ENCODE data around the gene SETBP1. TPM values are rescaled to one million over a fixed set of nuclear protein-coding genes. Genes with fewer than 3 reads are reported as not detected.

SETBP1 gene
- total and polyA plus RNA-seq, 3 donors from 2014 or later = 6.2 to 34.7 (median 33.1) TPM

DNA sequence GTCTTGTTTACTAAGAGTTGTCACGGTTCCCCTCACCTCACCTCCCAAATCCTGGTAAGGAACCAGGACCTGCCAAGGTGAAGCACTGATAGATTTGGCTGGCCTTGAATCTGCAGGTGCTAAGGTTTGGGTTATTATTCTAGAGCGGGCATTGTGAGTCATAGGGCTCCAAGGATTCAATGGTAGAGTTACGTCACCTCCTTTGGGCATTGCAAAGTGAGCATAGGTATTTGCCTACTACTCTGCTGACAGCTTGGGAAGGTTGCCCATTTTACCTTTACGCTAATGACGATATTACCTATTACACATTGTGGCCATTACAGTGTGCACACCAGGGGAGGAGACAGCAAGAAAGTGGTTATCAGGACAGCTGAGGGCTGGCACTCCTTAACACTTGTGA, 59.3 kb downstream of the SETBP1 start:
- Histone ChIP-seq H3K27ac (no peak overlapping the region), H3K4me3 (no peak overlapping the region), H3K36me3 (ENCODE audit: low read depth, missing control alignments) (no peaks in the 10 kb centered on the region), H3K9me3 (no peaks in the 10 kb centered on the region), H3K27me3 (no peaks in the 10 kb centered on the region), H3K4me1 (peaks cover 15% of the 10 kb centered on the region)
- no peak for DNase-seq
- TF ChIP-seq, protein P1, sequence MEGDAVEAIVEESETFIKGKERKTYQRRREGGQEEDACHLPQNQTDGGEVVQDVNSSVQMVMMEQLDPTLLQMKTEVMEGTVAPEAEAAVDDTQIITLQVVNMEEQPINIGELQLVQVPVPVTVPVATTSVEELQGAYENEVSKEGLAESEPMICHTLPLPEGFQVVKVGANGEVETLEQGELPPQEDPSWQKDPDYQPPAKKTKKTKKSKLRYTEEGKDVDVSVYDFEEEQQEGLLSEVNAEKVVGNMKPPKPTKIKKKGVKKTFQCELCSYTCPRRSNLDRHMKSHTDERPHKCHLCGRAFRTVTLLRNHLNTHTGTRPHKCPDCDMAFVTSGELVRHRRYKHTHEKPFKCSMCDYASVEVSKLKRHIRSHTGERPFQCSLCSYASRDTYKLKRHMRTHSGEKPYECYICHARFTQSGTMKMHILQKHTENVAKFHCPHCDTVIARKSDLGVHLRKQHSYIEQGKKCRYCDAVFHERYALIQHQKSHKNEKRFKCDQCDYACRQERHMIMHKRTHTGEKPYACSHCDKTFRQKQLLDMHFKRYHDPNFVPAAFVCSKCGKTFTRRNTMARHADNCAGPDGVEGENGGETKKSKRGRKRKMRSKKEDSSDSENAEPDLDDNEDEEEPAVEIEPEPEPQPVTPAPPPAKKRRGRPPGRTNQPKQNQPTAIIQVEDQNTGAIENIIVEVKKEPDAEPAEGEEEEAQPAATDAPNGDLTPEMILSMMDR (IDR thresholded peaks at IDR 0.05) = no peak
- TF ChIP-seq POLR2A (IDR thresholded peaks at IDR 0.05) = no peak
- WGBS, 2 donors = 96 to 98% methylated on average over 5 of the region's 5 CpGs
- intact Hi-C loops (cut with DNase I; ENCODE audit: low total_unique reads) = no loop called here

GRCh38 chr18:44741085-44741484, 60.4 kb downstream of the SETBP1 start:
- intact Hi-C loops (cut with DNase I; ENCODE audit: low total_unique reads) = no loop called here
- no peak for DNase-seq
- WGBS, 2 donors = 74% methylated on average over 2 of the region's 2 CpGs

GRCh38 chr18:44741511-44741910, 60.8 kb downstream of the SETBP1 start:
- no peak overlapping the region for H3K4me3 ChIP-seq

More at GRCh38 chr18:44741085-44741484, 60.4 kb downstream of the SETBP1 start:
- no peak for TF ChIP-seq POLR2A (IDR thresholded peaks at IDR 0.05)
- Histone ChIP-seq H3K27ac (no peak overlapping the region), H3K4me3 (no peak overlapping the region), H3K4me1 (peaks cover 19% of the 10 kb centered on the region), H3K9me3 (no peaks in the 10 kb centered on the region), H3K27me3 (no peaks in the 10 kb centered on the region), H3K36me3 (ENCODE audit: low read depth, missing control alignments) (no peaks in the 10 kb centered on the region)

GRCh38 chr18:44742126-44742525, 61.4 kb downstream of the SETBP1 start:
- intact Hi-C loops (cut with DNase I; ENCODE audit: low total_unique reads) = no loop called here
- Histone ChIP-seq H3K9me3 (no peaks in the 10 kb centered on the region), H3K27me3 (no peaks in the 10 kb centered on the region), H3K4me3 (no peak overlapping the region), H3K4me1 (peaks cover 19% of the 10 kb centered on the region), H3K27ac (peak overlapping the region; percentile 23 to 54), H3K36me3 (ENCODE audit: low read depth, missing control alignments) (no peaks in the 10 kb centered on the region)
- TF ChIP-seq POLR2A (IDR thresholded peaks at IDR 0.05) = no peak
- TF ChIP-seq, protein P1 (IDR thresholded peaks at IDR 0.05) = no peak
- 91 to 93% methylated on average over 3 of the region's 3 CpGs for WGBS, 2 donors
- no peak for DNase-seq

More at GRCh38 chr18:44741511-44741910, 60.8 kb downstream of the SETBP1 start:
- Histone ChIP-seq H3K4me1 (peaks cover 19% of the 10 kb centered on the region), H3K27me3 (no peaks in the 10 kb centered on the region), H3K27ac (no peak overlapping the region), H3K9me3 (no peaks in the 10 kb centered on the region), H3K36me3 (ENCODE audit: low read depth, missing control alignments) (no peaks in the 10 kb centered on the region)
- 65 to 78% methylated on average over 5 of the region's 5 CpGs for WGBS, 2 donors
- TF ChIP-seq, protein P1 (IDR thresholded peaks at IDR 0.05) = no peak
- no peak for TF ChIP-seq POLR2A (IDR thresholded peaks at IDR 0.05)
- intact Hi-C loops (cut with DNase I; ENCODE audit: low total_unique reads) = no loop called here
- DNase-seq = no peak

- Histone ChIP-seq H3K36me3 (ENCODE audit: low read depth, missing control alignments) (no peaks in the 10 kb centered on the region), H3K4me3 (no peak overlapping the region), H3K9me3 (no peaks in the 10 kb centered on the region), H3K27ac (peak overlapping the region; percentile 22 to 54), H3K27me3 (no peaks in the 10 kb centered on the region), H3K4me1 (peaks cover 19% of the 10 kb centered on the region)
- TF ChIP-seq, protein P1 (IDR thresholded peaks at IDR 0.05) = no peak
- no peak for TF ChIP-seq POLR2A (IDR thresholded peaks at IDR 0.05)
- intact Hi-C loops (cut with DNase I; ENCODE audit: low total_unique reads) = no loop called here
- peak; percentile 80 for DNase-seq
- 27 to 34% methylated on average over 2 to 3 of the region's 3 CpGs for WGBS, 2 donors
Observed at GRCh38 chr18:44742718-44743311, 62.1 kb downstream of the SETBP1 start.
